PC-3 (cell line): ENCODE results near the gene DGKD. TPM values are rescaled to one million over a fixed set of nuclear protein-coding genes. Genes with fewer than 3 reads are reported as not detected.

Experiments used
- ATAC-seq: fragments of 200-7000 bp; cut with Tn5 transposase; 2 replicates; pipeline ENCODE4 v1.9.1; 2020; ENCODE audit warnings: mild to moderate bottlenecking, moderate library complexity
- Bru-seq: library from RNA; stranded (reverse); fragments of 400-500 nt; gene quantifications from one replicate; lab custom pipeline; 2021; lab: Mats Ljungman, UMichigan
- BruChase-seq, 2 experiments: library from RNA; stranded (reverse); fragments of 400-500 nt; gene quantifications; one replicate each; lab custom pipeline; 2021; lab: Mats Ljungman, UMichigan
- BruUV-seq: library from RNA; stranded (reverse); fragments of 400-500 nt; replicated peaks from 2 replicates; lab custom pipeline; 2021; lab: Mats Ljungman, UMichigan
- CTCF ChIA-PET: fragments of 300-600 bp; sonication (Branson Sonifier 250); formaldehyde crosslinking; loops from one replicate; lab custom pipeline; 2022; ENCODE audit warnings: antibody characterized with exemption; lab: Charles Lee
- POLR2A ChIA-PET: fragments of 300-600 bp; sonication (Branson Sonifier 250); formaldehyde crosslinking; loops from one replicate; lab custom pipeline; 2022; ENCODE audit warnings: antibody characterized with exemption; ENCODE audit not compliant: unreplicated experiment; lab: Charles Lee
- DNase-seq: peaks from one replicate; pipeline ENCODE4 v3.0.0-alpha.2; 2015
- H2AFZ ChIP-seq: fragments of 300-600 bp; sonication (generic); 2 replicates; pipeline ENCODE4 v1.6.0; 2016; ENCODE audit warnings: antibody characterized with exemption, low read length
- H3F3A ChIP-seq: fragments of 300-600 bp; sonication (generic); one replicate; pipeline ENCODE4 v1.6.0; 2017; ENCODE audit warnings: antibody characterized with exemption, low read length, control low read depth, mild to moderate bottlenecking; ENCODE audit not compliant: unreplicated experiment
- H3K27ac ChIP-seq: fragments of 300-600 bp; sonication (generic); 2 replicates; pipeline ENCODE4 v1.5.1; 2016; ENCODE audit warnings: mild to moderate bottlenecking, low read length
- H3K27me3 ChIP-seq: fragments of 300-600 bp; sonication (generic); 2 replicates; pipeline ENCODE4 v1.6.1; 2016; ENCODE audit warnings: low read length, mixed read lengths
- H3K36me3 ChIP-seq: fragments of 300-600 bp; sonication (generic); 2 replicates; pipeline ENCODE4 v1.6.1; 2016; ENCODE audit warnings: low read depth, mixed run types, low read length, mixed read lengths
- H3K4me1 ChIP-seq: fragments of 300-600 bp; sonication (generic); 2 replicates; pipeline ENCODE4 v1.5.1; 2016; ENCODE audit warnings: low read length; ENCODE audit not compliant: insufficient read depth
- H3K4me2 ChIP-seq: fragments of 300-600 bp; sonication (generic); 2 replicates; pipeline ENCODE4 v1.6.0; 2016; ENCODE audit warnings: low read length
- H3K4me3 ChIP-seq: fragments of 300-600 bp; sonication (generic); 2 replicates; pipeline ENCODE4 v1.5.1; 2016; ENCODE audit warnings: mild to moderate bottlenecking, low read length, mixed read lengths
- H3K79me2 ChIP-seq: fragments of 300-600 bp; sonication (generic); 2 replicates; pipeline ENCODE4 v1.6.1; 2017; ENCODE audit warnings: low read length, mixed read lengths
- H3K9ac ChIP-seq: fragments of 300-600 bp; sonication (generic); 2 replicates; pipeline ENCODE4 v1.6.0; 2016; ENCODE audit warnings: mild to moderate bottlenecking, low read length
- H3K9me2 ChIP-seq: fragments of 300-600 bp; sonication (generic); replicated peaks from 2 replicates; pipeline ENCODE4 v1.6.1; 2016; ENCODE audit warnings: mixed run types, low read length, mixed read lengths
- H3K9me3 ChIP-seq: fragments of 300-600 bp; sonication (generic); 2 replicates; pipeline ENCODE4 v1.6.1; 2016; ENCODE audit warnings: low read length, mixed read lengths
- H4K20me1 ChIP-seq: fragments of 300-600 bp; sonication (generic); 2 replicates; pipeline ENCODE4 v1.6.1; 2016; ENCODE audit warnings: low read length, mixed read lengths
- CTCF ChIP-seq: fragments of 300-600 bp; sonication (generic); conservative IDR thresholded peaks from 2 replicates; pipeline ENCODE4 v1.5.1; 2017; ENCODE audit warnings: antibody characterized with exemption, low read depth, mild to moderate bottlenecking, low read length
- EZH2 ChIP-seq: fragments of 300-600 bp; sonication (generic); IDR thresholded peaks from one replicate; pipeline ENCODE4 v1.6.1; 2017; ENCODE audit warnings: antibody characterized with exemption, mild to moderate bottlenecking, low read length; ENCODE audit not compliant: unreplicated experiment
- EZH2phosphoT487 ChIP-seq: fragments of 300-600 bp; sonication (generic); IDR thresholded peaks from 2 replicates; pipeline ENCODE4 v1.6.1; 2018; ENCODE audit warnings: mild to moderate bottlenecking, antibody characterized with exemption, low read length, borderline replicate concordance
- intact Hi-C: fragments of 100-400 bp; cut with micrococcal nuclease; formaldehyde crosslinking; loops from 2 replicates; pipeline ENCODE4 v1.9.0; 2023
- long read RNA-seq: library from polyadenylated mRNA; unstranded; transcript quantifications from one replicate; pipeline ENCODE4 v2.0.0, GENCODE V29; 2021; ENCODE audit not compliant: unreplicated experiment
- total RNA-seq: library from RNA; depleted of rRNA; stranded (reverse); fragments of >200 nt; gene quantifications from 2 replicates; pipeline ENCODE4 v1.2.3, GENCODE V29; 2014; rRNA removed

Gene DGKD
- total RNA-seq: 23.3 and 36.2 TPM in 2 replicates
- Bru-seq, nascent RNA: percentile 74 among the genes with signal in this experiment
- BruChase-seq, experiment 1, labeled RNA remaining after a 6-hour chase: percentile 77 among the genes with signal in this experiment
- percentile 75 among the genes with signal in this experiment for BruChase-seq, experiment 2, labeled RNA remaining after a 2-hour chase
- long read RNA-seq, full-length matches to known transcripts: 12 of 82 reads
- long read RNA-seq, partial matches to known transcripts: 61 of 82 reads
- long read RNA-seq, other reads (novel, unspliced or antisense): 9 of 82 reads

GRCh38 chr2:233353769-233354499 lies at the start of gene DGKD:
Gene DGKD, plus strand, starts transcription at chr2:233354494. Its CDS starts 25 bp downstream, at chr2:233354519.
- Histone ChIP-seq H3K9me3 (no peaks in the 10 kb centered on the region), H2AFZ (peak within 1 kb of the TSS; percentile 99), H3K9ac (peak within 1 kb of the TSS; percentile 66), H4K20me1 (peaks cover 20% of the 10 kb centered on the region; the same call in 1 of the 2 replicates), H3K36me3 (0 out of 2 replicates have a peak, but pooled peaks cover 3% of the 10 kb centered on the region), H3K27me3 (no peaks in the 10 kb centered on the region), H3F3A (no peaks in the 10 kb centered on the region), H3K9me2 (no peaks in the 10 kb centered on the region), H3K27ac (peak within 1 kb of the TSS; percentile 22; the same call in 1 of the 2 replicates), H3K4me2 (peak within 1 kb of the TSS; percentile 95), H3K4me1 (peaks cover 42% of the 10 kb centered on the region), H3K4me3 (peak within 1 kb of the TSS; percentile 95), H3K79me2 (peaks cover 41% of the 10 kb centered on the region)
- ATAC-seq: peak; percentile 42
- intact Hi-C loops: no loop called here
- DNase-seq: peak; percentile 58
- no peak for TF ChIP-seq EZH2
- peak; percentile 30; the same call in 1 of the 2 replicates for TF ChIP-seq CTCF
- TSS peak; percentile 62 for BruUV-seq
- ChIA-PET POLR2A (no interaction called here), CTCF (interaction anchor here (0.5 to 0.7 kb wide), 2 partner anchors 35 to 61 kb away, joined by 3 to 7 read pairs; no protein-coding TSS in a partner anchor)

GRCh38 chr2:233307565-233307964 lies 46.7 kb upstream of the DGKD start, which contains the start of gene SAG:
Gene SAG, plus strand, starts transcription at chr2:233307816. Its CDS starts 1,374 bp downstream, at chr2:233309190.
- Histone ChIP-seq H3K9me3 (no peaks in the 10 kb centered on the region), H3K27me3 (no peaks in the 10 kb centered on the region), H2AFZ (no peak within 1 kb of the TSS), H3K27ac (no peak within 1 kb of the TSS), H3F3A (no peaks in the 10 kb centered on the region), H3K36me3 (no peaks in the 10 kb centered on the region), H3K4me3 (no peak within 1 kb of the TSS), H3K9ac (no peak within 1 kb of the TSS), H4K20me1 (no peaks in the 10 kb centered on the region), H3K4me2 (no peak within 1 kb of the TSS), H3K4me1 (no peaks in the 10 kb centered on the region), H3K79me2 (no peaks in the 10 kb centered on the region), H3K9me2 (no peaks in the 10 kb centered on the region)
- ChIA-PET CTCF (no interaction called here), POLR2A (no interaction called here)
- BruUV-seq: no TSS peak
- no peak for DNase-seq
- TF ChIP-seq EZH2: no peak
- TF ChIP-seq CTCF: no peak
- TF ChIP-seq EZH2phosphoT487: no peak
- ATAC-seq: no peak
- intact Hi-C loops: no loop called here
